Activated CD8-positive, alpha-beta memory T cell treated with anti-CD3 and anti-CD28 coated beads, Interleukin-2, amount 50 U/mL, for 48 hours (primary cell): ENCODE data around the gene PLK2.

Source experiments
- DNase-seq: peaks from one replicate; pipeline ENCODE4 v3.0.0-alpha.2; 2020

The PLK2 gene

DNA sequence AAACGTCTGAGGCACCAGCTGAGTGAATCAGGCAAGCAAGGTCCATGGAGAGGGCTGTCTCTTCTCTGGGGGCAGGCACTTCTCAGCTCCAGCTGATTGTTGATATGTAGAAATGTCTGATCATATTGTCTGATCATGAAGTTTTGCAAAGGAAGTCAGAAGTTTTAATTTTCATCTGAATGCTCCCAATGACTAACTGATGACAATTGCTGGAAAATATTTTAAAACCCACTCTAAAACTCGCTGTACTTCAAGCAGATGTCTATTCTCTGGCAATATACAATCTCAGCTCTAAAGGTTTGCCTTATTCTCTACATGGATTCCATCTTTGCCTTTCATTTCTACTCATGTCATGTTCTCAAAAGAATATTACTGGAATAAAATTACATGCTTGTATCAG, 12.7 kb downstream of the PLK2 start:
- no peak for DNase-seq

DNA sequence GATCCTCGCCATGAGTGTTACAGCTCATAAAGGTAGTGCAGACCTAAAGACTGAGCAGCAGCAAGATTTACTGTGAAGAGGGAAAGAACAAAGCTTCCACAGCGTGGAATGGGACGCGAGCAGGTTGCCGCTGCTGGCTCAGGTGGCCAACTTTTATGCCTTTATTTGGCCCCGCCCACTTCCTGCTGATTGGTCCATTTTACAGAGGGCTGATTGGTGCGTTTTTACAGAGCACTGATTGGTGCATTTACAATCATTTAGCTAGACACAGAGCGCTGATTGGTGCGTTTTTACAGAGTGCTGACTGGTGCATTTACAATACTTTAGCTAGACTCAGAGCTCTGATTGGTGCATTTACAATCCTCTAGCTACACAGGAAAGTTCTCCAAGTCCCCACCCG, 13.9 kb downstream of the PLK2 start:
- DNase-seq, result no peak

DNA sequence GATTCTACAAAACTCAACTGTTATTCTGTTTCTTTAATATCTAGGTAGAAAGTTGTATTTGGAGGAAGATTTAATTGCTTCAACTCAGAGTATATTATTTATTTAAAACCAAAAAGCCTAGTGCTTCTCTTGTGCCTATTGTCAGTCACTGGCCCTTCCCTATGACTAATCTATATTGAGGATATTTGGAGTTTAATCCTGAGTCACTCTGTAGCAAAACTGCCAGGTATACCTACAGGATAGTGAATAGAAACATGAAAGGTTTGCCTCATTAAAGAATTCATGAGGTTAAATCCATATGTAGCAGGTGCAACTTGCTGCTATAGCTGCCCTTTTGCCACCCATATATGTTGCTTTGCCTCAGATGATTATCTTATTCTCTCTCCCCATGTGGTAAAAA, 15.1 kb downstream of the PLK2 start:
- DNase-seq, result no peak

DNA sequence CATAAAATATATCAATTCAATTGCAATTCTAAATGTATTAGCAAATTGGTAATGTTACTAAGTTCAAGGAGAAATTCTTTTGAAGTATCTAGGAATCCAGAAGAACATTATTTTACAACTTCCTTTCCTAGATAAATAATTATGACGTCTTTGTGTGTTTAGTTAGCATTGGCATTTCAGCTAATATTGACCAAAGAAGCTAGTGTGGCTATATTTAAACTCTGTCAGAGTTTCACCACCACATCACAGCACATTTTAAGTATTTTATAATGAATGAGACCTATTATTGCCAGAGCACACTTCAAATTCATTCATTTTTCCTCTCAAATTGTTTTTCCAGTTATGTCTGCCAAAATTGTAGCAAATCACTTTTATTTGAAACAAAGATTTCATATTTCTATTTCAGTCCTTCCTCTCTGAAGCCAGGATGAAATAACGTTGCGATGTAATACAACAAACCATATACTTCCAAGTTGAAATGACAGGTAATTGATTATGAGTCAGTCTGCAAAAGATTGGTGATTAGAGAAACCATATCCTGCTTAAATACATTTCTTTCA, 18.9 kb downstream of the PLK2 start:
- DNase-seq, result no peak

DNA sequence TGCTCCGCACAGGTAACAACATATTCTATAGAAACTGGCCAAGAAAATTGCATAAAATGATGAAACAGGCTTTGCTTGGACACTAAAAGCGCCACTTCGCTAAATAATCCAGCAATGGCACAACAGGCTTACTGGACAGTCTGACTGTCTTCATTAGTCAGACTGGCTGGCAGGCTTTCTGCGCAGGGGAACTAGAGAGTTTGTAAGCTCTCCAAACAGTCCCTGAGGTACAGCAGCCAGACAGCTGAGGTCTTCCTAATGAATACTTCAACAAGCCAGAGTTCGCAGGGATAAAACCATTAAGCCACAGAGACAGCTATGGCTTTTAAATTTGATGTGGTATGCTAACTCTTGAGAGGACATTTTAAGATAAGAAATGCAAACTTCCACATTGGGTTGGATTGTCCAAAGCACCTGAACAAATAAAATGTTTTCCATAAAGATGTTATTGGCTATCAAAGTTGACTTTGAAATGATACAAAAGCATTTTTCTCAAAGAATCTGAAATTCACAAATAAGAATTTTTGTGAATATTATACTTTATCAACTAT, 20.7 kb downstream of the PLK2 start:
- no peak for DNase-seq

DNA sequence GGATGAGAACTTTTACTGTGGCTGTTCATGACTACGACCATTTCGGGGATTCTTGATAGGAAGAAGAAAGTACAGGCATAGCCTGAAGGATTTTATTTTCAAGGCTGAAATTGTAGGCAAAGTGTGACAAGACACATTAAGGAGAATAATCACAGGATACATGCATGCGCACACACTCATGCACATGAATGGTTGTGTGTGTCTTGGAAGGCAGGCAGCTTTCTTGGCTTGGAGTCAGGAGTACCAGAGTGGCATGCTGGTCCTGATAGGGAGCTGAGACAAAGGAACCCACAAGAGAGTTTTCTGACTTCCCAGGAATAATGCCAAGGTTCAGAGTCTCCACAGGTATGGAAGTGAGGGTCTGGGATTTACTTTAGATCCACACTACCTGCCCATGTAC, 22.2 kb downstream of the PLK2 start:
- DNase-seq, result no peak

DNA sequence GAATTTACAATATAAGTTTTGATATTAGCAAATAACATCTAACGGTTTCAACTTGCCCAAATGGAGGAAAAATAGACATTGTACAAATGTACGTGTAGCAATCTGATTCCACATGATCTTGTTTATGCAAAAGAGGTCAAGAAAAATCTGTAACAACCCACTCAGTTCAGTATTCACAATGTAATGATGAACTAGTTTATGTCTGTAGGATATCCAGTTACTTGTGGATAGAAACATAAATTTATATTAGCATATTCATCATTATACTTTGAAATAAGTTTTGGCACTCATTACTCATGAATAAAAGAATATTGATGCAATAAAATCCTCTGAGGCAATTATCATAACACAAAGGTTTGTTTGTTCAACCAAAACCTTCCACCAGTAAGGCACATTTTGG, 28.1 kb downstream of the PLK2 start:
- DNase-seq, result no peak

DNA sequence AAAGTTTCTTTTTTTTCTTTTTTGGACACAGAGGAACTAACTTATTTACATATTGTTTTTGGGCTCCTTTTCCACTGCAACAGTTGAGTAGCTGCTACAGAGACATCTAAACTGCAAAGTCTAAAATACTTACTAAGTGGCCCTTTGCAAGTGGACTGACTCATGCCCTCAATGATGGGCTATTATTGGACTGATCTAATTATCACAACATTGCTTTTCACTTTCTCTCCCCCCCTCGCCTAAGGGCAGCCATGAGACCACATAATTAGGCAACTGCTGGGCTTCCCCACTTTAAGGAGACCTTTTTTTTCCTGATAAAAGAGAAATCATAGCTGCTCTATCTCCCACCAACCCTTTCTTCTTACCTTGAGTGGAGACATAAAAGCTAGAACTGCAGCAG, 47.0 kb downstream of the PLK2 start:
- no peak for DNase-seq

DNA sequence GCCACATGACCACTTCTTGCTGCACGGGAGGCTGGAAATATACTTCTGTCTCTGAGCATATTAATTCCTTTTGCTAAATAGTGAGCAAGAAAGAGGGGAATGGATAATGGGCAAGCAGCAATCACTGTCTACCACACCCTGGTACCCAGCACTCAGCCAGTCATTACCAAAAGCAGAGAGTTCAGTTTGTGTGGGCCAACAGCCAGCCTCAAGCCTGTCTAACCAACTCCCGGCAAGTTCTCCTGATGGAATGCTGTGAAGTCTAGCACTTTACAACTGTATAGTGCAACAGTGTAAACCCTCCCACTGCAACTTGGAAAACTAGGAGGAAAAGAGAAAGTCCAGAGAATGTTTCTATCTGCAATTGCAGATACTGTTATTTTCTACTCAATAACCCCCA, 47.8 kb downstream of the PLK2 start:
- no peak for DNase-seq

DNA sequence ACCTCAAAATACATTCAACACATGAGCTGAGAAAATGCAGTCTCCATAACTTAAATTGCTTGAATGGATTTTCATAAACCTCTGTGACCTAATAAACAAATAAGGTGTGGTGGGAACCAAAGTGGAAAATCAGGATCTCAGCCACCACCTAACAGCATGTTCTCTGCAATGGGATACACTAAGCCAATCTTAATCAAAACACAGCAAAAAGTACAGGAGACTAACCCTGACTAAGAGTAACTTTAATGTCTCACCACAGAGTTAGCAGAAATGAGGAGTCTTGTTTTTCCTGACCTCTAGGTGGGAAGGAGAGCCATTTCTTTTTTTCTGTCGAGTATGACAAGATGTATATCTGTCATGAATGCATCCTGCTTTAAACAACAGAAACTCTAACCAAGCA, 48.5 kb downstream of the PLK2 start:
- no peak for DNase-seq

DNA sequence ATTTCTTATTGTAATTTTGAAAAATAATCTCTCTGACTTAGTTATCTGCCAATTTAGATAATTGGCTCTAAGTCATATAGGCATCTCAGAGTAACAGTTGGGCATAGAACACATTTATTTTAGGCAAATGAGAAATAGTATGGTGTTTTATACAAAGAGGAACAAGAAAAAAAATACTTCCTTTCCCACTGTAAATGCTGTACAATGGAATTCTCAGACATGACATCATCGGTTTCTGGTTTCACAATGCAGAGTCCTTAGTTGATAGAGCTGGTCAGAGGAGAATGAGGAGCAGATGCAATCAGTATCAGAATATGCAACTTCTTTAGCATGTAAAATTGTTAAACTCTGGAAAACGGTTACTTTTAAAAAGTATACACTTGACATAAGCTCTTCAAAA, 49.4 kb downstream of the PLK2 start:
- DNase-seq, result no peak

DNA sequence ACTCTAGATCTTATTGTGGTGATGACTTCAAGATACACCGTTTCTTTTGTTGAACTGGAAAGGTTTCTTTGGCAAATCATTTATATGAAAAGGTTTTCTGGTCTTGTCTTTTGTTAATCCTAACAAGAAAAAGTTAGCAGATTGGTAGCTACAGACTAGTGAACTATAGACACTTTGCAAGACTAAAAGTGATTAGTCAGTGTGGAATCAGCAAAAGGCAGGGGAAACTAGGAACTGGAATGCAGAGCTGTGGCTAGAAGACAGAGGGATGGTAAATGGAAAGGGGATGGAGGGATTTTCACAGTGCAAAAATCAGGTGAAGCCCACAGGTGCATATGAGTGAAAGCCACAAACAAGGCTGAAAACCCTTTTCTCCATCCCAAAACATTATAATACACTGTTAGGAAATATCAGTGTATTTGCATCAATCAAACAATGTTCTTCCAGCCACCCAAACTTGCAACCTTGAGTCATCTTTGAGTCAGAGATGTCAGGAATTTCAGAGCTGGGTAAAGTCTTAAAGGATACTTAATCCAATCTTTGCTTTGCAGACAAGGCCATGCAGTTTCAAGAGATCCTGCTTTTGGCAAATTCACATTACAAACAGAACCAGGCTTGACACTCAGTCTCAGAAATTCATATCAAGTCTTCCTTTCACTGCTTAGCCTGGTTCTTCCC, 52.7 kb downstream of the PLK2 start:
- no peak for DNase-seq

DNA sequence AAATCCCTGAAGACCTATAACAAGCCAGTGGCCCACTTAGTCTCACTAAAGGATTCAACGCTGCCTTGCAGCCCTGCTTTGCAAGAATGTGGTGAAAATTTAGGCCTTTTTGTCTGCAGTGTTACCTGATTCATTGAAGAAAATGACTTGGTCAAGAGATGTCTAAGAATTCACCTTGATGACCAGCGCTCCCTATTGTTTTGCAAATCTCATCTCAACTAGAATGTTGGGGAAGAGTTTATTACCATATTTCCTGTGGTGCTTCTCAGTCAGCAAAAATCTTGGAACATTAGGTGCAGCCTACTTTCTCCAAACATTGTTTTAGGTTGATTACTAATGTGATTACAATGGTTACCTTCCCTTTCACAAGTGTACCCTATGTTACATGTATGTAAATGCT, 53.5 kb downstream of the PLK2 start:
- DNase-seq, result no peak

DNA sequence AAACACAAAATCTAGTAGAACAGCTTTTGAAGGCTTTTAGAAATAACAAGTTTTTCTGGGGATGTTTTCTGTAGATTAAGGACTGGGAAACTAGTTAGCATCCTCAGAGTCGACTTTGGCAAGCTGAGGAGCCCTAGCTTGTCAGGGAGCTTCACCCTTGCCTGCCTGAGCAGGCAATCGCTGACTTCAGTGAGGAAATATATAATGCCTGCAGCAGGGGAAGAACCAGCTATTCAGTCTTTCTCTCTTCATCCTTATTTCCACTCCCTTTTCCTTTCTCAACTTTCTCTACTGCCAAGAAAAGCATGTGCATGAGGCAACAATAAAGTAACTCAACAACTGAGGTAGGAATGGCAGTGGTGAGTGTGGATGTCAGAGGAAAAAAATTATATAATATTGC, 54.7 kb downstream of the PLK2 start:
- no peak for DNase-seq

DNA sequence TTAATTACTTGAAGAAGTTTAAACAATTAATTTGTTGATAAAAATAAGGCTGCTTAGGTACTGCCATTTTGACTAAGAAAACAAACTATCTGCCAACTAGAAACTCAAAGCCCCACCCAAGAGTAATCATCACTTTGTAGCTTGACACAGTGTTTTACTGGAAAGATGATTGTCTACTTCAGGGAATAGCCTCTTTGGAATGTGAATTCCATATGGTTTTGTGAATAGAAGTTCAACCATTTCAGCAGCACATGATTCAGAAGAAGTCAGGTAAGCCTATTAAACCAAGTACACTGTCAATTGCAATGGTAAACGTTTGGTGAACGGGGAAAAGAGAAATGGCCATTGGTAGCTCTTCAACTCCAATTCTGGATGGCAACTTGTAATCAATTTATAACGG, 55.2 kb downstream of the PLK2 start:
- no peak for DNase-seq
